ENCODE measurements around the gene OCSTAMP.
A peak's percentile ranks its signal among the peaks of the same experiment; 100 is the strongest.

Gene OCSTAMP

GRCh38 chr20:46550461-46550860 lies at the start of gene OCSTAMP:
Gene OCSTAMP (minus strand): TSS chr20:46550654. CDS start chr20:46550560, 94 bp downstream.
- DNase-seq (ENCODE audit: low read depth) = no peak

- DNase-seq (ENCODE audit: low read depth) = no peak
Measured at GRCh38 chr20:46599227-46599987, 49.0 kb upstream of the OCSTAMP start.

- DNase-seq (ENCODE audit: low read depth) = no peak
Measured at GRCh38 chr20:46595933-46596332, 45.5 kb upstream of the OCSTAMP start.

GRCh38 chr20:46594725-46595124 lies 44.3 kb upstream of the OCSTAMP start:
- no peak for DNase-seq (ENCODE audit: low read depth)

GRCh38 chr20:46592580-46593362 lies 42.3 kb upstream of the OCSTAMP start:
- no peak for DNase-seq (ENCODE audit: low read depth)

- DNase-seq (ENCODE audit: low read depth) = no peak
Measured at GRCh38 chr20:46590443-46590842, 40.0 kb upstream of the OCSTAMP start.

GRCh38 chr20:46588532-46589511 lies 38.4 kb upstream of the OCSTAMP start:
- DNase-seq (ENCODE audit: low read depth) = peak; percentile 35

GRCh38 chr20:46587986-46588385 lies 37.5 kb upstream of the OCSTAMP start:
- DNase-seq (ENCODE audit: low read depth) = no peak

- no peak for DNase-seq (ENCODE audit: low read depth)
Measured at GRCh38 chr20:46586724-46587123, 36.3 kb upstream of the OCSTAMP start.

- DNase-seq (ENCODE audit: low read depth) = no peak
Measured at GRCh38 chr20:46584508-46584907, 34.1 kb upstream of the OCSTAMP start.

GRCh38 chr20:46583411-46584214 lies 33.2 kb upstream of the OCSTAMP start:
- DNase-seq (ENCODE audit: low read depth) = no peak

- no peak for DNase-seq (ENCODE audit: low read depth)
Measured at GRCh38 chr20:46582648-46583047, 32.2 kb upstream of the OCSTAMP start.

- no peak for DNase-seq (ENCODE audit: low read depth)
Measured at GRCh38 chr20:46581391-46581790, 30.9 kb upstream of the OCSTAMP start.

- DNase-seq (ENCODE audit: low read depth) = no peak
Measured at GRCh38 chr20:46580613-46581205, 30.3 kb upstream of the OCSTAMP start.

GRCh38 chr20:46578745-46579144 lies 28.3 kb upstream of the OCSTAMP start:
- no peak for DNase-seq (ENCODE audit: low read depth)

GRCh38 chr20:46576774-46577395 lies 26.4 kb upstream of the OCSTAMP start:
- DNase-seq (ENCODE audit: low read depth) = no peak

GRCh38 chr20:46575937-46576461 lies 25.5 kb upstream of the OCSTAMP start:
- no peak for DNase-seq (ENCODE audit: low read depth)

- no peak for DNase-seq (ENCODE audit: low read depth)
Measured at GRCh38 chr20:46575394-46575793, 24.9 kb upstream of the OCSTAMP start.

GRCh38 chr20:46573788-46574584 lies 23.5 kb upstream of the OCSTAMP start:
- DNase-seq (ENCODE audit: low read depth) = no peak

Measured in CMK (cell line).